HUES64 (cell line): ENCODE measurements around the gene CGRRF1. TPM values are rescaled to one million over a fixed set of nuclear protein-coding genes. Genes with fewer than 3 reads are reported as not detected.
A peak's percentile ranks its signal among the peaks of the same experiment; 100 is the strongest.

Source experiments
- H3K27ac ChIP-seq: 2 replicates; pipeline ENCODE4 v1.7.0; 2013; ENCODE audit warnings: low read depth, low read length, inconsistent platforms
- H3K27me3 ChIP-seq: 2 replicates; pipeline ENCODE4 v1.6.1; 2013; ENCODE audit warnings: mild to moderate bottlenecking, low read length; ENCODE audit not compliant: insufficient read depth
- H3K36me3 ChIP-seq: 2 replicates; pipeline ENCODE4 v1.6.1; 2013; ENCODE audit warnings: mild to moderate bottlenecking, low read length; ENCODE audit not compliant: insufficient read depth
- H3K4me1 ChIP-seq: 2 replicates; pipeline ENCODE4 v1.6.1; 2013; ENCODE audit warnings: mild to moderate bottlenecking, low read length, moderate library complexity; ENCODE audit not compliant: insufficient read depth
- H3K4me3 ChIP-seq: 2 replicates; pipeline ENCODE4 v1.5.1; 2013; ENCODE audit warnings: mild to moderate bottlenecking, low read length, moderate library complexity
- H3K9ac ChIP-seq: 2 replicates; pipeline ENCODE4 v1.6.1; 2013; ENCODE audit warnings: mild to moderate bottlenecking, low read depth, low read length
- H3K9me3 ChIP-seq: 2 replicates; pipeline ENCODE4 v1.6.1; 2013; ENCODE audit warnings: low read depth, low read length; ENCODE audit not compliant: insufficient read depth
- WGBS: fragments of 150-250, 120-280 bp; methylation state at CpG from one replicate; pipeline ENCODE4 v1.1.7; 2013; ENCODE audit warnings: missing lambda C conversion rate; 5-methylcytosine and 5-hydroxymethylcytosine counted together
- polyA plus RNA-seq, 2 experiments: library from polyadenylated mRNA; stranded (reverse); fragments of 50-300 nt; gene quantifications; one replicate each; pipeline ENCODE4 v1.2.3, GENCODE V29; 2013

CGRRF1 gene
- 17.7 TPM for polyA plus RNA-seq (2013, experiment 1 of 2)
- polyA plus RNA-seq (2013, experiment 2 of 2), result 18.1 TPM

GRCh38 chr14:54509546-54510501 is at the start of gene CGRRF1:
TSS of gene CGRRF1 (plus strand) at chr14:54509906. CDS start at chr14:54509960, 54 bp downstream.
- peak within 1 kb of the TSS; percentile 80 for H3K9ac ChIP-seq
- H3K27me3 ChIP-seq, result no peaks in the 10 kb centered on the region
- WGBS, result under 1% methylated on average over 66 of the region's 66 CpGs
- H3K27ac ChIP-seq, result peak within 1 kb of the TSS; percentile 49
- peaks cover 13% of the 10 kb centered on the region; the same call in 1 of the 2 replicates for H3K4me1 ChIP-seq
- no peaks in the 10 kb centered on the region for H3K9me3 ChIP-seq
- peak within 1 kb of the TSS; percentile 89 for H3K4me3 ChIP-seq
- H3K36me3 ChIP-seq, result peaks cover 3% of the 10 kb centered on the region; the same call in 1 of the 2 replicates

- no peaks in the 10 kb centered on the region for H3K36me3 ChIP-seq
- H3K27ac ChIP-seq, result no peak overlapping the region
- H3K4me1 ChIP-seq, result no peaks in the 10 kb centered on the region
- H3K9me3 ChIP-seq, result peaks cover 18% of the 10 kb centered on the region; the same call in 1 of the 2 replicates
- WGBS, result 92% methylated on average over 5 of the region's 5 CpGs
- H3K9ac ChIP-seq, result no peak overlapping the region
- no peaks in the 10 kb centered on the region for H3K27me3 ChIP-seq
- H3K4me3 ChIP-seq, result no peak overlapping the region
These were observed 47.7 kb upstream of the CGRRF1 start for GRCh38 chr14:54462048-54462447.

- Histone ChIP-seq H3K4me1 (no peaks in the 10 kb centered on the region), H3K36me3 (0 out of 2 replicates have a peak, but pooled peaks cover 2% of the 10 kb centered on the region), H3K27ac (no peak overlapping the region), H3K27me3 (no peaks in the 10 kb centered on the region), H3K9ac (no peak overlapping the region), H3K4me3 (no peak overlapping the region), H3K9me3 (peaks cover 19% of the 10 kb centered on the region)
- WGBS, result 87% methylated on average over 4 of the region's 4 CpGs
These were observed 44.1 kb upstream of the CGRRF1 start for GRCh38 chr14:54465654-54466053.

GRCh38 chr14:54467280-54467679 is 42.4 kb upstream of the CGRRF1 start:
- Histone ChIP-seq H3K27ac (no peak overlapping the region), H3K36me3 (0 out of 2 replicates have a peak, but pooled peaks cover 2% of the 10 kb centered on the region), H3K9ac (no peak overlapping the region), H3K9me3 (peaks cover 19% of the 10 kb centered on the region), H3K27me3 (no peaks in the 10 kb centered on the region), H3K4me1 (peaks cover 3% of the 10 kb centered on the region; the same call in 1 of the 2 replicates), H3K4me3 (no peak overlapping the region)

GRCh38 chr14:54470701-54471100 is 39.0 kb upstream of the CGRRF1 start:
- Histone ChIP-seq H3K27me3 (no peaks in the 10 kb centered on the region), H3K9ac (no peak overlapping the region), H3K36me3 (peaks cover 10% of the 10 kb centered on the region; the same call in 1 of the 2 replicates), H3K27ac (no peak overlapping the region), H3K9me3 (peaks cover 19% of the 10 kb centered on the region), H3K4me3 (no peak overlapping the region), H3K4me1 (peaks cover 12% of the 10 kb centered on the region; the same call in 1 of the 2 replicates)
- 97% methylated on average over 3 of the region's 4 CpGs for WGBS

- H3K4me3 ChIP-seq, result no peak overlapping the region
- H3K36me3 ChIP-seq, result peaks cover 19% of the 10 kb centered on the region
- H3K27ac ChIP-seq, result no peak overlapping the region
- H3K27me3 ChIP-seq, result no peaks in the 10 kb centered on the region
- peaks cover 12% of the 10 kb centered on the region; the same call in 1 of the 2 replicates for H3K4me1 ChIP-seq
- H3K9ac ChIP-seq, result no peak overlapping the region
- peaks cover 15% of the 10 kb centered on the region for H3K9me3 ChIP-seq
- 92% methylated on average over 4 of the region's 4 CpGs for WGBS
These were observed 38.1 kb upstream of the CGRRF1 start for GRCh38 chr14:54471641-54472040.

- Histone ChIP-seq H3K27me3 (no peaks in the 10 kb centered on the region), H3K4me3 (no peak overlapping the region), H3K9ac (no peak overlapping the region), H3K27ac (no peak overlapping the region), H3K9me3 (peaks cover 10% of the 10 kb centered on the region), H3K4me1 (peaks cover 12% of the 10 kb centered on the region; the same call in 1 of the 2 replicates), H3K36me3 (peaks cover 26% of the 10 kb centered on the region)
- WGBS, result 71% methylated on average over 4 of the region's 4 CpGs
These were observed 37.4 kb upstream of the CGRRF1 start for GRCh38 chr14:54472315-54472714.

GRCh38 chr14:54474232-54474793 is 35.4 kb upstream of the CGRRF1 start:
- H3K4me1 ChIP-seq, result peaks cover 12% of the 10 kb centered on the region; the same call in 1 of the 2 replicates
- H3K9ac ChIP-seq, result no peak overlapping the region
- WGBS, result 96% methylated on average over 2 of the region's 2 CpGs
- no peak overlapping the region for H3K4me3 ChIP-seq
- H3K9me3 ChIP-seq, result no peaks in the 10 kb centered on the region
- peaks cover 44% of the 10 kb centered on the region for H3K36me3 ChIP-seq
- H3K27ac ChIP-seq, result no peak overlapping the region
- H3K27me3 ChIP-seq, result no peaks in the 10 kb centered on the region

- Histone ChIP-seq H3K9me3 (no peaks in the 10 kb centered on the region), H3K9ac (no peak overlapping the region; the same call in 1 of the 2 replicates), H3K4me1 (peaks cover 12% of the 10 kb centered on the region; the same call in 1 of the 2 replicates), H3K4me3 (no peak overlapping the region), H3K36me3 (peaks cover 54% of the 10 kb centered on the region), H3K27me3 (no peaks in the 10 kb centered on the region), H3K27ac (no peak overlapping the region)
- WGBS, result 93% methylated on average over 4 of the region's 4 CpGs
These were observed 34.4 kb upstream of the CGRRF1 start for GRCh38 chr14:54475187-54475899.

- H3K36me3 ChIP-seq, result peaks cover 60% of the 10 kb centered on the region
- no peaks in the 10 kb centered on the region for H3K27me3 ChIP-seq
- WGBS, result 95% methylated on average over 4 of the region's 4 CpGs
- peaks cover 12% of the 10 kb centered on the region; the same call in 1 of the 2 replicates for H3K4me1 ChIP-seq
- H3K9me3 ChIP-seq, result no peaks in the 10 kb centered on the region
- H3K4me3 ChIP-seq, result no peak overlapping the region
- no peak overlapping the region for H3K27ac ChIP-seq
- H3K9ac ChIP-seq, result no peak overlapping the region; the same call in 1 of the 2 replicates
These were observed 33.8 kb upstream of the CGRRF1 start for GRCh38 chr14:54475911-54476310.
